K562 (cell line): Measurements from ENCODE around the gene DAD1. TPM values are rescaled to one million over a fixed set of nuclear protein-coding genes. Genes with fewer than 3 reads are reported as not detected.
A peak's percentile ranks its signal among the peaks of the same experiment; 100 is the strongest.

Experiments
- ATAC-seq: fragments of 200-7000 bp; cut with Tn5 transposase; 3 replicates; pipeline ENCODE4 v1.9.1; 2020; ENCODE audit warnings: moderate library complexity
- BruUV-seq: library from RNA; stranded (reverse); fragments of 400-500 nt; replicated peaks from 2 replicates; lab custom pipeline; 2021; lab: Mats Ljungman, UMichigan
- CTCF ChIA-PET: fragments of 300-600 bp; formaldehyde crosslinking; extraction: SDS; loops from one replicate; lab custom pipeline; 2021; ENCODE audit warnings: low intra/inter-chr PET ratio; lab: Yijun Ruan, JAX
- POLR2A ChIA-PET: fragments of 300-600, 350-650 bp; sonication (Branson Sonifier 250); formaldehyde crosslinking; extraction: SDS; loops from one replicate; lab custom pipeline; 2021; ENCODE audit warnings: antibody characterized with exemption, inconsistent platforms; lab: Yijun Ruan, JAX
- DNase-seq, 4 experiments: peaks; one replicate each; pipeline versions ENCODE4 v3.0.0 to v3.0.0-alpha.2; 2011 to 2018; ENCODE audit warnings: low spot score in 3 of 4, mixed read lengths in 3 of 4; ENCODE audit errors: extremely low read depth in 1 of 4
- FAIRE-seq: peaks from 2 replicates; lab custom pipeline; 2011; peaks lifted over from hg19 to GRCh38; lab: Jason Lieb, UNC
- H2AFZ ChIP-seq: 2 replicates; pipeline ENCODE4 v1.6.0; 2011; ENCODE audit warnings: low read depth, low read length, control low read depth, inconsistent platforms
- H3K27ac ChIP-seq: fragments of 200-600 bp; 3 replicates; pipeline ENCODE4 v1.8.0; 2011; ENCODE audit warnings: low read depth, mild to moderate bottlenecking, control low read depth, inconsistent platforms, low read length, moderate library complexity, mixed read lengths; ENCODE audit errors: extremely low read depth
- H3K27me3 ChIP-seq, 2 experiments: fragments of 300-600 bp in 1 of 2; 2 replicates in 1 of 2; 3 replicates in 1 of 2; pipeline versions ENCODE4 v1.6.0 to v1.8.0; 2011; ENCODE audit warnings: inconsistent platforms in 2 of 2, low read length in 2 of 2, mild to moderate bottlenecking in 1 of 2, mixed read lengths in 1 of 2, moderate library complexity in 1 of 2; ENCODE audit not compliant: control insufficient read depth in 2 of 2, insufficient read depth in 2 of 2
- H3K36me3 ChIP-seq: fragments of 300-600 bp; 3 replicates; pipeline ENCODE4 v1.8.0; 2011; ENCODE audit warnings: mild to moderate bottlenecking, low read length, inconsistent platforms; ENCODE audit not compliant: control insufficient read depth, insufficient read depth
- H3K4me1 ChIP-seq, 2 experiments: fragments of 200-600 bp in 1 of 2; replicated peaks in 1 of 2; 2 replicates in 1 of 2; 3 replicates in 1 of 2; pipeline versions ENCODE4 v1.5.1 to v1.8.0; 2011; ENCODE audit warnings: inconsistent platforms in 2 of 2, low read length in 2 of 2, mild to moderate bottlenecking in 1 of 2, mixed read lengths in 1 of 2, moderate library complexity in 1 of 2; ENCODE audit not compliant: control insufficient read depth in 2 of 2, insufficient read depth in 2 of 2
- H3K4me2 ChIP-seq: 2 replicates; pipeline ENCODE4 v1.6.1; 2011; ENCODE audit warnings: low read length, control low read depth, inconsistent platforms, mixed read lengths; ENCODE audit not compliant: insufficient read depth
- H3K4me3 ChIP-seq: fragments of 200-600 bp; sonication (generic), shearing (Covaris generic); 2 replicates; pipeline ENCODE4 v1.5.1; 2016; ENCODE audit warnings: control low read depth, inconsistent platforms
- H3K79me2 ChIP-seq: fragments of 200-600 bp; 3 replicates; pipeline ENCODE4 v1.8.0; 2011; ENCODE audit warnings: low read length, inconsistent platforms; ENCODE audit not compliant: control insufficient read depth, insufficient read depth
- H3K9ac ChIP-seq, 2 experiments: 2 replicates each; pipeline versions ENCODE4 v1.6.0 to v1.6.1; 2011; ENCODE audit warnings: low read depth in 2 of 2, low read length in 2 of 2, control low read depth in 1 of 2, inconsistent platforms in 1 of 2, mild to moderate bottlenecking in 1 of 2, mixed read lengths in 1 of 2; ENCODE audit not compliant: insufficient read depth in 1 of 2
- H3K9me1 ChIP-seq: one replicate; pipeline ENCODE4 v1.6.0; 2011; ENCODE audit warnings: inconsistent platforms, mild to moderate bottlenecking, low read length, moderate library complexity; ENCODE audit not compliant: control insufficient read depth, insufficient read depth
- H3K9me3 ChIP-seq: replicated peaks from 2 replicates; pipeline ENCODE4 v1.5.1; 2011; ENCODE audit warnings: low read depth, low read length, inconsistent platforms; ENCODE audit not compliant: control insufficient read depth, insufficient read depth
- H4K20me1 ChIP-seq: replicated peaks from 2 replicates; pipeline ENCODE4 v1.6.1; 2011; ENCODE audit warnings: low read length, inconsistent platforms, mixed read lengths; ENCODE audit not compliant: control insufficient read depth, insufficient read depth
- EP400 ChIP-seq: fragments of 450-650 bp; IDR thresholded peaks from 2 replicates; pipeline ENCODE4 v1.6.1; 2017; ENCODE audit warnings: antibody characterized with exemption, mild to moderate bottlenecking, moderate library complexity
- FOXJ3 ChIP-seq: sonication (generic); formaldehyde crosslinking; IDR thresholded peaks from 2 replicates; pipeline ENCODE4 v1.4.0; 2020; ENCODE audit warnings: mild to moderate bottlenecking, missing genetic modification reagents
- GABPA ChIP-seq: fragments of 200-800 bp; sonication (Bioruptor generic); conservative IDR thresholded peaks from 2 replicates; pipeline ENCODE4 v1.6.1; 2016; ENCODE audit warnings: low read depth, missing genetic modification characterization, missing compliant biosample characterization
- GABPB2 ChIP-seq: fragments of 250-450 bp; sonication (Bioruptor Pico); conservative IDR thresholded peaks from 2 replicates; pipeline ENCODE4 v1.5.1; 2021; ENCODE audit warnings: mild to moderate bottlenecking
- HDAC8 ChIP-seq: fragments of 450-650 bp; IDR thresholded peaks from 2 replicates; pipeline ENCODE4 v1.6.1; 2016; ENCODE audit warnings: mild to moderate bottlenecking, missing genetic modification characterization, moderate library complexity, missing compliant biosample characterization
- MEF2A ChIP-seq: IDR thresholded peaks from 2 replicates; pipeline ENCODE4 v1.6.1; 2011; ENCODE audit warnings: low read depth, mild to moderate bottlenecking, low read length, moderate library complexity; ENCODE audit not compliant: control insufficient read depth
- POLR3A ChIP-seq: IDR thresholded peaks from 2 replicates; pipeline ENCODE4 v1.6.1; 2011; ENCODE audit warnings: borderline replicate concordance, mild to moderate bottlenecking, moderate library complexity; ENCODE audit not compliant: insufficient read length, insufficient read depth; ENCODE audit errors: extremely low read depth
- PTTG1 ChIP-seq: fragments of 450-650 bp; IDR thresholded peaks from 2 replicates; pipeline ENCODE4 v1.6.1; 2016; ENCODE audit warnings: low read depth, mild to moderate bottlenecking, missing genetic modification characterization, missing compliant biosample characterization
- TBP ChIP-seq: optimal IDR thresholded peaks from 2 replicates; pipeline ENCODE3; 2011; ENCODE audit warnings: low read depth, low read length, improper control_type of control experiment
- U2AF2 ChIP-seq: fragments of 200-400 bp; formaldehyde crosslinking; optimal IDR thresholded peaks from 2 replicates; pipeline ENCODE3; 2017; ENCODE audit warnings: low read depth, mild to moderate bottlenecking, low read length
- ZHX1 ChIP-seq: fragments of 150-350 bp; conservative IDR thresholded peaks from 2 replicates; pipeline ENCODE4 v1.6.1; 2014; ENCODE audit warnings: low read length
- ZKSCAN8 ChIP-seq: fragments of 200-800 bp; sonication (Bioruptor generic); IDR thresholded peaks from 2 replicates; pipeline ENCODE4 v1.6.1; 2016; ENCODE audit warnings: missing genetic modification characterization, missing compliant biosample characterization
- ZNF311 ChIP-seq: fragments of 250-450 bp; sonication (Bioruptor Pico); IDR thresholded peaks from 2 replicates; pipeline ENCODE4 v1.4.0; 2020; ENCODE audit warnings: mild to moderate bottlenecking, moderate library complexity
- ZSCAN29 ChIP-seq: fragments of 450-650 bp; IDR thresholded peaks from 2 replicates; pipeline ENCODE4 v1.6.1; 2017
- WGBS: fragments of 100-300 bp; shearing (Covaris generic); methylation state at CpG from one replicate; pipeline ENCODE4 v1.1.6; 2016; ENCODE audit warnings: low coverage, mixed read lengths; ENCODE audit not compliant: insufficient coverage; ENCODE audit errors: missing lambda C conversion rate; 5-methylcytosine and 5-hydroxymethylcytosine counted together
- in situ Hi-C: fragments of 300-500 bp; cut with MboI; formaldehyde crosslinking; loops from 4 replicates; pipeline ENCODE4 v1.15.0; 2018; ENCODE audit warnings: inconsistent platforms, mixed read lengths
- intact Hi-C: fragments of 100-400 bp; cut with micrococcal nuclease; formaldehyde crosslinking; loops from 2 replicates; pipeline ENCODE4 v1.14.2; 2022
- polyA plus RNA-seq, 8 experiments: library from polyadenylated mRNA; depleted of rRNA in 4 of 8; stranded (reverse) in 5 of 8; unstranded in 3 of 8; fragments of >200 nt; fragmentation: Nextera tagmentation in 2 of 8; fragmentation: Illumina TruSeq in 1 of 8; extraction: Ambion mirVana in 2 of 8; extraction: Trizol in 1 of 8; gene quantifications; 2 replicates each; pipeline versions ENCODE4 v1.2.1 to v1.2.3, GENCODE V29; 2011 to 2014; ENCODE audit warnings: inconsistent platforms in 1 of 8, missing spikeins in 1 of 8
- total RNA-seq, 7 experiments: library from RNA; depleted of rRNA in 6 of 7; stranded (reverse); fragments of >200 nt in 6 of 7; fragmentation: Illumina TruSeq in 2 of 7; extraction: Trizol in 2 of 7; gene quantifications; 2 replicates each; pipeline versions ENCODE4 v1.2.1 to v1.2.3, GENCODE V29; 2011 to 2021; ENCODE audit warnings: low replicate concordance in 1 of 7

The DAD1 gene
- total and polyA plus RNA-seq, 9 of the 15 experiments (the other 6 are each of a cell fraction or from before 2014, with no cell fraction given), result 104 to 617 (median 222) TPM

- no TSS peak for BruUV-seq
- Histone ChIP-seq H3K9me3 (no peaks in the 10 kb centered on the region), H3K9ac (no peak overlapping the region), H2AFZ (no peak overlapping the region), H3K27ac (no peak overlapping the region), H3K4me2 (no peak overlapping the region), H3K4me3 (no peak overlapping the region), H4K20me1 (0 out of 2 replicates have a peak, but pooled peaks cover 5% of the 10 kb centered on the region), H3K4me1 (peaks cover 3 to 13% of the 10 kb centered on the region in 2 experiments; a peak in 3 of 5 replicates), H3K9me1 (no peaks in the 10 kb centered on the region), H3K27me3 (no peaks in the 10 kb centered on the region), H3K36me3 (peaks cover 37% of the 10 kb centered on the region; the same call in 2 of the 3 replicates), H3K79me2 (peaks cover 42% of the 10 kb centered on the region)
- CTCF ChIA-PET, result no interaction called here
- FAIRE-seq (no peak), ATAC-seq (no peak), DNase-seq (no peak)
- POLR2A ChIA-PET, result no interaction called here
- in situ Hi-C loops, result no loop called here
- TF ChIP-seq TBP (peak; percentile 13), U2AF2 (no peak)
- intact Hi-C loops, result no loop called here
- 92% methylated on average over 4 of the region's 6 CpGs for WGBS
Observed at GRCh38 chr14:22577334-22577908, 11.6 kb downstream of the DAD1 start.

GRCh38 chr14:22573804-22574203, 15.2 kb downstream of the DAD1 start:
- peaks cover 52% of the 10 kb centered on the region for H3K36me3 ChIP-seq
- POLR2A ChIA-PET, result no interaction called here
- no peak overlapping the region for H3K4me3 ChIP-seq
- no peak overlapping the region for H2AFZ ChIP-seq
- no peak overlapping the region for H3K27ac ChIP-seq
- in situ Hi-C loops (no loop called here), intact Hi-C loops (no loop called here)
- CTCF ChIA-PET, result interaction anchor here (0.6 to 0.7 kb wide), 2 partner anchors 248 to 808 kb away, joined by 3 to 5 read pairs; no protein-coding TSS in a partner anchor
- peaks cover 31% of the 10 kb centered on the region for H3K79me2 ChIP-seq
- H3K4me1 ChIP-seq, result peaks cover 0 to 1% of the 10 kb centered on the region in 2 experiments; a peak in 1 of 5 replicates
- WGBS, result 100% methylated on average over 3 of the region's 3 CpGs
- H3K9me1 ChIP-seq, result no peaks in the 10 kb centered on the region
- no peak overlapping the region for H3K4me2 ChIP-seq
- H3K9ac ChIP-seq, result no peak overlapping the region
- DNase-seq, result no peak
- H4K20me1 ChIP-seq, result 0 out of 2 replicates have a peak, but pooled peaks cover 5% of the 10 kb centered on the region
- no TSS peak for BruUV-seq
- FAIRE-seq, result no peak
- no peaks in the 10 kb centered on the region for H3K27me3 ChIP-seq
- H3K9me3 ChIP-seq, result no peaks in the 10 kb centered on the region
- no peak for ATAC-seq
- TF ChIP-seq POLR3A (no peak), ZKSCAN8 (CRISPR knock-in tag) (no peak), ZNF311 (CRISPR knock-in tag) (no peak), FOXJ3 (no peak), GABPA (tag) (no peak), ZHX1 (no peak), EP400 (no peak), HDAC8 (tag) (no peak), ZSCAN29 (no peak), PTTG1 (tag) (no peak), GABPB2 (no peak), MEF2A (no peak)
